ENCODE measurements around the gene CD68. TPM values are rescaled to one million over a fixed set of nuclear protein-coding genes. Genes with fewer than 3 reads are reported as not detected.
"Not testable (repeated sequence)": the region's sequence is repeated elsewhere in the genome, so short reads cannot be mapped to it uniquely, and the experiment has no call there.

The CD68 gene
- polyA plus RNA-seq, 3 donors = 19.4 to 111 (median 99.0) TPM

- 78 to 80% (median 79%) methylated on average over 4 of the region's 4 CpGs for WGBS, 3 donors
- H3K27ac ChIP-seq (ENCODE audit: low read depth, low read length) = no peak overlapping the region
Observed at GRCh38 chr17:7590743-7591142, 11.3 kb downstream of the CD68 start.

- H3K27ac ChIP-seq (ENCODE audit: low read depth, low read length) = no peak overlapping the region
- 89 to 95% (median 94%) methylated on average over 4 to 5 of the region's 5 CpGs for WGBS, 3 donors
Observed at GRCh38 chr17:7591596-7591995, 12.2 kb downstream of the CD68 start.

GRCh38 chr17:7592422-7593021 lies 13.1 kb downstream of the CD68 start:
- H3K27ac ChIP-seq (ENCODE audit: low read depth, low read length) = no peak overlapping the region
- WGBS, 3 donors = 91 to 93% (median 92%) methylated on average over 23 of the region's 23 CpGs

- no peak overlapping the region for H3K27ac ChIP-seq (ENCODE audit: low read depth, low read length)
- 75 to 85% (median 85%) methylated on average over 12 of the region's 12 CpGs for WGBS, 3 donors
Observed at GRCh38 chr17:7593296-7593695, 13.9 kb downstream of the CD68 start.

GRCh38 chr17:7597561-7597960 lies 18.1 kb downstream of the CD68 start:
- WGBS, 3 donors = 61 to 81% (median 74%) methylated on average over 5 of the region's 5 CpGs

GRCh38 chr17:7606280-7606679 lies 26.8 kb downstream of the CD68 start:
- 96 to 98% (median 97%) methylated on average over 4 of the region's 4 CpGs for WGBS, 3 donors
- H3K27ac ChIP-seq (ENCODE audit: low read depth, low read length) = no peak overlapping the region

More at GRCh38 chr17:7597561-7597960, 18.1 kb downstream of the CD68 start:
- not testable (repeated sequence) for H3K27ac ChIP-seq (ENCODE audit: low read depth, low read length)

- no peak overlapping the region for H3K27ac ChIP-seq (ENCODE audit: low read depth, low read length)
- 97 to 100% (median 99%) methylated on average over 2 of the region's 2 CpGs for WGBS, 3 donors
Observed at GRCh38 chr17:7610641-7611040, 31.2 kb downstream of the CD68 start.

GRCh38 chr17:7611635-7612293 lies 32.3 kb downstream of the CD68 start:
- H3K27ac ChIP-seq (ENCODE audit: low read depth, low read length) = no peak overlapping the region
- WGBS, 3 donors = 30 to 72% (median 70%) methylated on average over 3 of the region's 3 CpGs

GRCh38 chr17:7612294-7612640 lies 32.8 kb downstream of the CD68 start:
- WGBS, 3 donors = 89 to 100% (median 98%) methylated on average over 1 of the region's 1 CpG
- no peak overlapping the region for H3K27ac ChIP-seq (ENCODE audit: low read depth, low read length)

- 6 to 11% (median 11%) methylated on average over 15 to 20 of the region's 20 CpGs for WGBS, 3 donors
Observed at GRCh38 chr17:7613769-7614424, 34.5 kb downstream of the CD68 start.

GRCh38 chr17:7614425-7615264 lies 35.2 kb downstream of the CD68 start, which contains the start of gene FXR2:
FXR2 (minus strand) TSS chr17:7614897; CDS start chr17:7614532, 365 bp downstream.
- WGBS, 3 donors = 0 to 1% (median 0%) methylated on average over 58 to 93 of the region's 93 CpGs
- H3K27ac ChIP-seq (ENCODE audit: low read depth, low read length) = peak within 1 kb of the TSS; percentile 64

More at GRCh38 chr17:7613769-7614424, 34.5 kb downstream of the CD68 start:
- H3K27ac ChIP-seq (ENCODE audit: low read depth, low read length) = no peak overlapping the region

GRCh38 chr17:7615265-7615747 lies 35.9 kb downstream of the CD68 start:
- no peak overlapping the region for H3K27ac ChIP-seq (ENCODE audit: low read depth, low read length)
- 5 to 8% (median 6%) methylated on average over 28 of the region's 28 CpGs for WGBS, 3 donors

- H3K27ac ChIP-seq (ENCODE audit: low read depth, low read length) = no peak overlapping the region
- WGBS, 3 donors = 71 to 76% (median 75%) methylated on average over 5 of the region's 5 CpGs
Observed at GRCh38 chr17:7618608-7619007, 39.2 kb downstream of the CD68 start.

GRCh38 chr17:7620835-7621234 lies 41.4 kb downstream of the CD68 start:
- H3K27ac ChIP-seq (ENCODE audit: low read depth, low read length) = no peak overlapping the region
- 92 to 96% (median 95%) methylated on average over 8 of the region's 8 CpGs for WGBS, 3 donors

- H3K27ac ChIP-seq (ENCODE audit: low read depth, low read length) = no peak overlapping the region
- 84 to 90% (median 87%) methylated on average over 5 of the region's 5 CpGs for WGBS, 3 donors
Observed at GRCh38 chr17:7623661-7624060, 44.2 kb downstream of the CD68 start.

- 96 to 98% (median 97%) methylated on average over 16 of the region's 16 CpGs for WGBS, 3 donors
- H3K27ac ChIP-seq (ENCODE audit: low read depth, low read length) = not testable (repeated sequence)
Observed at GRCh38 chr17:7625749-7626148, 46.3 kb downstream of the CD68 start.

- no peak overlapping the region for H3K27ac ChIP-seq (ENCODE audit: low read depth, low read length)
- WGBS, 3 donors = 56 to 77% (median 67%) methylated on average over 7 of the region's 7 CpGs
Observed at GRCh38 chr17:7626307-7626706, 46.9 kb downstream of the CD68 start.

- H3K27ac ChIP-seq (ENCODE audit: low read depth, low read length) = peak overlapping the region; percentile 65
- WGBS, 3 donors = 12 to 21% (median 17%) methylated on average over 6 of the region's 6 CpGs
Observed at GRCh38 chr17:7626956-7627249, 47.5 kb downstream of the CD68 start.

Measured in adipose tissue (tissue), 3 donors.